ENCODE data around the gene CLIC1. TPM values are rescaled to one million over a fixed set of nuclear protein-coding genes. Genes with fewer than 3 reads are reported as not detected.
"Not testable (repeated sequence)": the region's sequence is repeated elsewhere in the genome, so short reads cannot be mapped to it uniquely, and the experiment has no call there.

The CLIC1 gene
- polyA plus RNA-seq, 4 donors = 400 to 576 (median 535) TPM

- Histone ChIP-seq H3K4me1 (ENCODE audit: control insufficient read depth in 3 of 3, insufficient read depth in 2 of 3, low read depth in 1 of 3, low read length in 2 of 3) (peaks cover 0 to 23% (median 4%) of the 10 kb centered on the region in 3 donors), H3K9me3 (ENCODE audit: control insufficient read depth in 2 of 2, insufficient read depth in 1 of 2, low read depth in 1 of 2, low read length in 1 of 2) (no peaks in the 10 kb centered on the region), H3K4me3 (ENCODE audit: low read depth in 1 of 3, low read length in 3 of 3) (no peak overlapping the region), H3K27ac (ENCODE audit: low read depth in 1 of 3, low read length in 2 of 3) (no peak overlapping the region), H3K27me3 (ENCODE audit: control insufficient read depth in 3 of 3, insufficient read depth in 3 of 3, low read length in 3 of 3) (no peaks in the 10 kb centered on the region), H3K36me3 (ENCODE audit: control insufficient read depth in 3 of 3, insufficient read depth in 2 of 3, low read depth in 1 of 3, low read length in 3 of 3) (peaks cover 0 to 4% (median 0%) of the 10 kb centered on the region in 3 donors)
- no peak for FAIRE-seq
- DNase-seq = no peak
- 59 to 68% (median 64%) methylated on average over 5 of the region's 5 CpGs for WGBS, 3 donors
Observed at GRCh38 chr6:31710523-31711219, 25.7 kb downstream of the CLIC1 start.

DNA sequence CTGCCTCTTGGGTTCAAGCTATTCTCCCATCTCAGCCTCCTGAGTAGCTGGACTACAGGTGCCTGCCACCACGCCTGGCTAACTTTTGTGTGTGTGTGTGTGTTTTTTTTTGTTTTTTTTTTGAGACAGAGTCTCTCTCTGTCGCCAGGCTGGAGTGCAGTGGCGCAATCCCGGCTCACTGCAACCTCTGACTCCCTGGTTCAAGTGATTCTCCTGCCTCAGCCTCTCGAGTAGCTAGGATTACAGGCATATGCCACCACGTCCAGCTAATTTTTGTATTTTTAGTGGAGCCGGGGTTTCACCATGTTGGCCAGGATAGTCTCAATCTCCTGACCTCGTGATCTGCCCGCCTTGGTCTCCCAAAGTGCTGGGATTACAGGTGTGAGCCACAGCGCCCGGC lies 27.2 kb downstream of the CLIC1 start:
- FAIRE-seq; H3K4me3 ChIP-seq (ENCODE audit: low read depth in 1 of 3, low read length in 3 of 3); H3K36me3 ChIP-seq (ENCODE audit: control insufficient read depth in 3 of 3, insufficient read depth in 2 of 3, low read depth in 1 of 3, low read length in 3 of 3); H3K27me3 ChIP-seq (ENCODE audit: control insufficient read depth in 3 of 3, insufficient read depth in 3 of 3, low read length in 3 of 3); H3K27ac ChIP-seq (ENCODE audit: low read depth in 1 of 3, low read length in 2 of 3); H3K9me3 ChIP-seq (ENCODE audit: control insufficient read depth in 2 of 2, insufficient read depth in 1 of 2, low read depth in 1 of 2, low read length in 1 of 2); DNase-seq: not testable (repeated sequence)
- whole genome bisulfite sequencing, 3 donors = 87 to 91% (median 91%) methylated on average over 11 of the region's 11 CpGs
- H3K4me1 ChIP-seq (ENCODE audit: control insufficient read depth in 3 of 3, insufficient read depth in 2 of 3, low read depth in 1 of 3, low read length in 2 of 3) = peaks cover 0 to 16% (median 4%) of the 10 kb centered on the region in 3 donors

GRCh38 chr6:31708224-31708623 lies 28.1 kb downstream of the CLIC1 start:
- H3K4me3 ChIP-seq (ENCODE audit: low read depth in 1 of 3, low read length in 3 of 3) = no peak overlapping the region
- no peak overlapping the region for H3K27ac ChIP-seq (ENCODE audit: low read depth in 1 of 3, low read length in 2 of 3)
- peaks cover 0 to 4% (median 0%) of the 10 kb centered on the region in 3 donors for H3K36me3 ChIP-seq (ENCODE audit: control insufficient read depth in 3 of 3, insufficient read depth in 2 of 3, low read depth in 1 of 3, low read length in 3 of 3)
- 94 to 99% (median 96%) methylated on average over 3 of the region's 3 CpGs for WGBS, 3 donors
- no peaks in the 10 kb centered on the region for H3K27me3 ChIP-seq (ENCODE audit: control insufficient read depth in 3 of 3, insufficient read depth in 3 of 3, low read length in 3 of 3)
- H3K4me1 ChIP-seq (ENCODE audit: control insufficient read depth in 3 of 3, insufficient read depth in 2 of 3, low read depth in 1 of 3, low read length in 2 of 3) = peaks cover 0 to 10% (median 4%) of the 10 kb centered on the region in 3 donors
- no peaks in the 10 kb centered on the region for H3K9me3 ChIP-seq (ENCODE audit: control insufficient read depth in 2 of 2, insufficient read depth in 1 of 2, low read depth in 1 of 2, low read length in 1 of 2)
- no peak for FAIRE-seq
- no peak for DNase-seq

GRCh38 chr6:31707701-31708100 lies 28.6 kb downstream of the CLIC1 start:
- DNase-seq (no peak), FAIRE-seq (no peak)
- Histone ChIP-seq H3K4me1 (ENCODE audit: control insufficient read depth in 3 of 3, insufficient read depth in 2 of 3, low read depth in 1 of 3, low read length in 2 of 3) (peaks cover 0 to 10% (median 4%) of the 10 kb centered on the region in 3 donors), H3K27ac (ENCODE audit: low read depth in 1 of 3, low read length in 2 of 3) (no peak overlapping the region), H3K9me3 (ENCODE audit: control insufficient read depth in 2 of 2, insufficient read depth in 1 of 2, low read depth in 1 of 2, low read length in 1 of 2) (no peaks in the 10 kb centered on the region), H3K4me3 (ENCODE audit: low read depth in 1 of 3, low read length in 3 of 3) (no peak overlapping the region), H3K27me3 (ENCODE audit: control insufficient read depth in 3 of 3, insufficient read depth in 3 of 3, low read length in 3 of 3) (no peaks in the 10 kb centered on the region), H3K36me3 (ENCODE audit: control insufficient read depth in 3 of 3, insufficient read depth in 2 of 3, low read depth in 1 of 3, low read length in 3 of 3) (peaks cover 0 to 4% (median 0%) of the 10 kb centered on the region in 3 donors)
- WGBS, 3 donors = 86 to 94% (median 89%) methylated on average over 10 of the region's 10 CpGs

- no peak for FAIRE-seq
- DNase-seq = no peak
- Histone ChIP-seq H3K9me3 (ENCODE audit: control insufficient read depth in 2 of 2, insufficient read depth in 1 of 2, low read depth in 1 of 2, low read length in 1 of 2) (no peaks in the 10 kb centered on the region), H3K36me3 (ENCODE audit: control insufficient read depth in 3 of 3, insufficient read depth in 2 of 3, low read depth in 1 of 3, low read length in 3 of 3) (peaks cover 0 to 8% (median 0%) of the 10 kb centered on the region in 3 donors), H3K4me3 (ENCODE audit: low read depth in 1 of 3, low read length in 3 of 3) (no peak within 1 kb of the TSS), H3K27ac (ENCODE audit: low read depth in 1 of 3, low read length in 2 of 3) (no peak within 1 kb of the TSS), H3K4me1 (ENCODE audit: control insufficient read depth in 3 of 3, insufficient read depth in 2 of 3, low read depth in 1 of 3, low read length in 2 of 3) (peaks cover 2 to 16% (median 4%) of the 10 kb centered on the region in 3 donors), H3K27me3 (ENCODE audit: control insufficient read depth in 3 of 3, insufficient read depth in 3 of 3, low read length in 3 of 3) (no peaks in the 10 kb centered on the region)
- 60 to 68% (median 65%) methylated on average over 3 of the region's 3 CpGs for WGBS, 3 donors
Observed at GRCh38 chr6:31706599-31706998, 29.7 kb downstream of the CLIC1 start, which contains the start of gene LY6G6F. TSS of gene LY6G6F (plus strand) at chr6:31706866. CDS start at chr6:31706907, 41 bp downstream.

DNA sequence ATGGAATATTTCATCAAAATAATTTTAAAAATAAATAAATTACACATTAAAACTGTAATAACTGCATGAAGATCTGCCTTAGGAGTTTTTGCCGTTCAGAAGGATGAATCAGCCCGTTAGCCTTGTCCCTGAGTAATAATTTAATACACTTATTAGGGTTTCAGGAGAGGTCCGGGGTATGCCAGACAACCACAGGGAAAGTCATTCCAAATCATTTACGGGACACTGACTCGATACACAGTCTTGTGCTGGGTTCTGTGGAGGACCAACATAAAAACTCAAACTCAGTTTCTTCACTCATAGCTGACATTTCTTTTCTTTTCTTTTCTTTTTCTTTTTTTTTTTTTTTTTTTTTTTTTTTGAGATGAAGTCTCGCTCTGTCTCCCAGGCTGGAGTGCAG lies 30.4 kb downstream of the CLIC1 start:
- Histone ChIP-seq H3K4me3 (ENCODE audit: low read depth in 1 of 3, low read length in 3 of 3) (no peak overlapping the region), H3K4me1 (ENCODE audit: control insufficient read depth in 3 of 3, insufficient read depth in 2 of 3, low read depth in 1 of 3, low read length in 2 of 3) (peaks cover under 1 to 19% (median 2%) of the 10 kb centered on the region in 3 donors), H3K27ac (ENCODE audit: low read depth in 1 of 3, low read length in 2 of 3) (no peak overlapping the region), H3K36me3 (ENCODE audit: control insufficient read depth in 3 of 3, insufficient read depth in 2 of 3, low read depth in 1 of 3, low read length in 3 of 3) (peaks cover 0 to 11% (median 0%) of the 10 kb centered on the region in 3 donors), H3K9me3 (ENCODE audit: control insufficient read depth in 2 of 2, insufficient read depth in 1 of 2, low read depth in 1 of 2, low read length in 1 of 2) (no peaks in the 10 kb centered on the region), H3K27me3 (ENCODE audit: control insufficient read depth in 3 of 3, insufficient read depth in 3 of 3, low read length in 3 of 3) (no peaks in the 10 kb centered on the region)
- WGBS, 3 donors = 89 to 90% (median 90%) methylated on average over 5 to 6 of the region's 6 CpGs
- FAIRE-seq (no peak), DNase-seq (no peak)

DNA sequence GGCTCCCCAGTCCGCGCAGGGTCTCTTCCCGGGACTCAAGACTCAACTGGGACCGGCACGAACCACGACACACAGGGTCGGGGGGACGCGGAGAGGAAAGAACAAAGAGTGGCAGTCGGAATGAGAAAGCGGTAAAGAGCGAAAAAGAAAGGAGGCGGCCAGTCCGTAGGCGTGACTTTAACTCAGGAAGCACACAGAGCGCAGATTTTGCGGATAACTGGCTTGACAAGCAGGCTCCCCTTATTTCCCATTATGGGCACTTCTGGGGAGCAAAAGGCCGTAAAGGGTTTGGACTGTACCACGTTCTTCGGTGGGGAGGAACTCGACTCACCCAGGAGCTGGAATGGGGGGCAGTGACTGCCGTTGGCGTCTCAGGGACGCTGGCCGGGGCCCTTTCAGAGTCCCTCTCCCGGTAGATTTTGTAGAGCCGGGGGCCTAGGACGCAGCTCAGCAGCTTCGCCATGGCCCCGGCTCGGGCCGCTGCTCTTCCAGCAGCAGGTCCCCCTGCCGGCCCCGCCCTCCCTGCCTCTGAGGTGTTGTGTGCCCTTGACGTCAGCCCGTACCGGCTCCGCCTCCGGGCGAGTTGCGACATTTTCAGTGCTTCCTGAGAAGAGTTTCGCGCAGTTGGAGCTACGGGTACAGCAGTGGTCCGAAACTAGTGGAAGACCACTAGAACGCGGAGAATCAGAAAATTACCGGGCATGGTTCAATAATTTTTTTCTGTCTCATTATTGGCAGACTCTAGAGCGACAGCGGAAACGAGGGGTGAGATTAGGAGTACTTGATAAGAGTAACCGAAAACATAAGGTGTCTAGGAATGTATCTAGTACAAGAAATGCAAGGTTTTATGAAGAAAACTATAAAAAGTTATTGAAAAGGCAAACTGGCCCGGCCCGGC lies 33.3 kb downstream of the CLIC1 start, which contains the start of gene ABHD16A:
Gene ABHD16A, minus strand, starts transcription at position 506 of the 898 bp plus-strand sequence. Its CDS starts 43 bp downstream, at position 463.
- peaks cover 0 to 28% (median 0%) of the 10 kb centered on the region in 3 donors for H3K36me3 ChIP-seq (ENCODE audit: control insufficient read depth in 3 of 3, insufficient read depth in 2 of 3, low read depth in 1 of 3, low read length in 3 of 3)
- WGBS, 3 donors = 1% methylated on average over 54 of the region's 54 CpGs
- H3K27me3 ChIP-seq (ENCODE audit: control insufficient read depth in 3 of 3, insufficient read depth in 3 of 3, low read length in 3 of 3) = no peaks in the 10 kb centered on the region
- peaks cover 0 to 21% (median 4%) of the 10 kb centered on the region in 3 donors for H3K4me1 ChIP-seq (ENCODE audit: control insufficient read depth in 3 of 3, insufficient read depth in 2 of 3, low read depth in 1 of 3, low read length in 2 of 3)
- peak; percentile 98 to 100 for DNase-seq
- FAIRE-seq = no peak
- H3K9me3 ChIP-seq (ENCODE audit: control insufficient read depth in 2 of 2, insufficient read depth in 1 of 2, low read depth in 1 of 2, low read length in 1 of 2) = no peaks in the 10 kb centered on the region
- peak within 1 kb of the TSS; percentile 97 to 98 (median 98) for H3K27ac ChIP-seq (ENCODE audit: low read depth in 1 of 3, low read length in 2 of 3)
- peak within 1 kb of the TSS; percentile 46 to 88 (median 69) for H3K4me3 ChIP-seq (ENCODE audit: low read depth in 1 of 3, low read length in 3 of 3)

DNA sequence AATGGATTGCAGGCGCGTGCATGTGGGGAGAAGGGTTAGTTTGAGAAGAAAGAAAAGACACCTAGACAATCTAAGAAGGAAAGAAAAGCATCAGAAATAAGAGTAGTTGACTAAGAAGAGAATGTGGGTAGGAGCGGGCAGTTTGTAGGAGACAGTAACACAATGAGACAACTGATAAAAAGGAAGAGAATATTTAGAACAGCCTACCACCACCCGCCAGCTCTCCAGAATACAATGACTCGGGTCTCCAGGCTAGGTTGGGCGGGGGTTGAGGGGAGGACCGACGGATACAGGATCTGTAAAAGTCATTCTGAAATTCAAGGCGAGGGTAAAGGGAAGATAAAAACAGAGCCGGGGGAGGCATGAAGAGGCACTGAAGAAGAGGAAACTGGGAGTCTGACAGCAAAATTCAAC lies 33.9 kb downstream of the CLIC1 start:
- Histone ChIP-seq H3K9me3 (ENCODE audit: control insufficient read depth in 2 of 2, insufficient read depth in 1 of 2, low read depth in 1 of 2, low read length in 1 of 2) (no peaks in the 10 kb centered on the region), H3K4me1 (ENCODE audit: control insufficient read depth in 3 of 3, insufficient read depth in 2 of 3, low read depth in 1 of 3, low read length in 2 of 3) (peaks cover 0 to 21% (median 4%) of the 10 kb centered on the region in 3 donors), H3K36me3 (ENCODE audit: control insufficient read depth in 3 of 3, insufficient read depth in 2 of 3, low read depth in 1 of 3, low read length in 3 of 3) (peaks cover 0 to 32% (median 3%) of the 10 kb centered on the region in 3 donors), H3K4me3 (ENCODE audit: low read depth in 1 of 3, low read length in 3 of 3) (peak overlapping the region; percentile 46 to 88 (median 69)), H3K27ac (ENCODE audit: low read depth in 1 of 3, low read length in 2 of 3) (peak overlapping the region; percentile 97 to 98 (median 98)), H3K27me3 (ENCODE audit: control insufficient read depth in 3 of 3, insufficient read depth in 3 of 3, low read length in 3 of 3) (no peaks in the 10 kb centered on the region)
- no peak for FAIRE-seq
- WGBS, 3 donors = 1% methylated on average over 10 of the region's 10 CpGs
- no peak for DNase-seq

All from small intestine (tissue), 7 donors.